ENCODE data around the gene SLC44A5.

DNA sequence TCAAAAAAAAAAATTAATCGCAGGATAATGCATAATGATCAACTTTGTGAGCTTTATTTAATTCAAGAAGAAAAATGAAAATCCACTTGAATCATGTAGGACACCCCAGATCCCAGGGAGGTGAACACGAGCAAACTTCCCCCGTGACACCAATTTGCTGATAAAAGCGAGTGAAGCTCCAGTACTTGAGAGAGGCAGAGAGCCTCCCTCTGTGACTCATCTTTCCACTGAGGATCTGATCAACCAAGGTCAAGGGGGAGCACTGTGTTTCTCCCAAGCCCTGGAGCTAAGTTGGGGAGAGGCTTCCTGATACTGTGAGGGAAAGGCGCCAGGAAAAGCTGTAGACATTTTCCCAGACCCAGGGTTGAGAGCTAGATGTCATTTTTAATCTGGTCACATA is 160.9 kb downstream of the SLC44A5 start:
- TF ChIP-seq POLR2A (IDR thresholded peaks at IDR 0.05; ENCODE audit: low read length) = no peak
- no peak for TF ChIP-seq GATA1 (IDR thresholded peaks at IDR 0.05; ENCODE audit: low read depth, low read length)

All from erythroblast (primary cell).